Prostate gland (tissue), 2 donors: Measurements from ENCODE around the gene NFIX.

Experiments
- POLR2A ChIP-seq: fragments of 450-650 bp; IDR thresholded peaks from one replicate; pipeline ENCODE4 v1.6.1; 2016; ENCODE audit warnings: antibody characterized with exemption, mild to moderate bottlenecking
- TF ChIP-seq, protein P1 (sequence below), 4 experiments: fragments of 200-600 bp in 2 of 4; fragments of 450-650 bp in 2 of 4; sonication (generic) in 2 of 4; IDR thresholded peaks; 1 replicate in 3 of 4; 2 replicates in 1 of 4; pipeline ENCODE4 v1.5.1; 2016 to 2019; ENCODE audit warnings: antibody characterized with exemption in 4 of 4, mild to moderate bottlenecking in 2 of 4, moderate library complexity in 2 of 4

- TF ChIP-seq POLR2A = no peak
- TF ChIP-seq, protein P1, sequence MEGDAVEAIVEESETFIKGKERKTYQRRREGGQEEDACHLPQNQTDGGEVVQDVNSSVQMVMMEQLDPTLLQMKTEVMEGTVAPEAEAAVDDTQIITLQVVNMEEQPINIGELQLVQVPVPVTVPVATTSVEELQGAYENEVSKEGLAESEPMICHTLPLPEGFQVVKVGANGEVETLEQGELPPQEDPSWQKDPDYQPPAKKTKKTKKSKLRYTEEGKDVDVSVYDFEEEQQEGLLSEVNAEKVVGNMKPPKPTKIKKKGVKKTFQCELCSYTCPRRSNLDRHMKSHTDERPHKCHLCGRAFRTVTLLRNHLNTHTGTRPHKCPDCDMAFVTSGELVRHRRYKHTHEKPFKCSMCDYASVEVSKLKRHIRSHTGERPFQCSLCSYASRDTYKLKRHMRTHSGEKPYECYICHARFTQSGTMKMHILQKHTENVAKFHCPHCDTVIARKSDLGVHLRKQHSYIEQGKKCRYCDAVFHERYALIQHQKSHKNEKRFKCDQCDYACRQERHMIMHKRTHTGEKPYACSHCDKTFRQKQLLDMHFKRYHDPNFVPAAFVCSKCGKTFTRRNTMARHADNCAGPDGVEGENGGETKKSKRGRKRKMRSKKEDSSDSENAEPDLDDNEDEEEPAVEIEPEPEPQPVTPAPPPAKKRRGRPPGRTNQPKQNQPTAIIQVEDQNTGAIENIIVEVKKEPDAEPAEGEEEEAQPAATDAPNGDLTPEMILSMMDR (IDR thresholded peaks at IDR 0.05) = peak in 1 of 4 experiments; percentile 2
Observed at GRCh38 chr19:13019332-13019731, 24.1 kb downstream of the NFIX start.
